GM06990 (cell line): Measurements from ENCODE around the gene BICDL1.

Experiments used
- DNase-seq: peaks from one replicate; pipeline ENCODE4 v3.0.0-alpha.2; 2011; ENCODE audit not compliant: insufficient read length; ENCODE audit errors: extremely low read depth
- H3K27me3 ChIP-seq: replicated peaks from 2 replicates; pipeline ENCODE4 v1.6.0; 2011; ENCODE audit warnings: low read length; ENCODE audit not compliant: control insufficient read depth, insufficient read depth
- H3K36me3 ChIP-seq: 2 replicates; pipeline ENCODE4 v1.5.1; 2011; ENCODE audit warnings: low read length; ENCODE audit not compliant: control insufficient read depth, insufficient read depth
- H3K4me3 ChIP-seq: replicated peaks from 2 replicates; pipeline ENCODE4 v1.5.1; 2011; ENCODE audit warnings: low read depth, mild to moderate bottlenecking, control low read depth, low read length
- TF ChIP-seq, protein P1 (sequence below): IDR thresholded peaks from 2 replicates; pipeline ENCODE4 v1.5.1; 2011; ENCODE audit warnings: low read length, control low read depth, mild to moderate bottlenecking, inconsistent platforms; ENCODE audit not compliant: insufficient read depth, poor library complexity, severe bottlenecking

The BICDL1 gene

DNA sequence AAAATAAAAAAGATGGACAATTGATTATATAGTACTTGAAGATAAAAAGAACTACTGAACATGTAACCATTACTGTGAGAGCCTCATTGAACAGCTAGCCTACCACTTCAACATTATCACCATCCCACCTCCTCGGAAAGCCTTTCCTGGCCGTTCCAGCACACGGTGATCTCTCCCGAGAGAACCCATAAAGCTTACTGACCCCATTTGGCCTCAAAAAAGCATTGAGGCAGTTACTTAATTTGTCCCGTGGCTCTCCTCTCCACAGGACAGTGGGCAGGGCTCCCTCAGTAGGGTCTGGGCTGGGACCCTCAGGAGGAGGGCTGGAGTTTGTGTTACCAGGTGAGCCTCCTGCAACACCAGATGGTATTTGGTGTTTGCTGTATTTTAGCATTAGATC lies 71.7 kb downstream of the BICDL1 start:
- H3K36me3 ChIP-seq: no peaks in the 10 kb centered on the region
- TF ChIP-seq, protein P1, sequence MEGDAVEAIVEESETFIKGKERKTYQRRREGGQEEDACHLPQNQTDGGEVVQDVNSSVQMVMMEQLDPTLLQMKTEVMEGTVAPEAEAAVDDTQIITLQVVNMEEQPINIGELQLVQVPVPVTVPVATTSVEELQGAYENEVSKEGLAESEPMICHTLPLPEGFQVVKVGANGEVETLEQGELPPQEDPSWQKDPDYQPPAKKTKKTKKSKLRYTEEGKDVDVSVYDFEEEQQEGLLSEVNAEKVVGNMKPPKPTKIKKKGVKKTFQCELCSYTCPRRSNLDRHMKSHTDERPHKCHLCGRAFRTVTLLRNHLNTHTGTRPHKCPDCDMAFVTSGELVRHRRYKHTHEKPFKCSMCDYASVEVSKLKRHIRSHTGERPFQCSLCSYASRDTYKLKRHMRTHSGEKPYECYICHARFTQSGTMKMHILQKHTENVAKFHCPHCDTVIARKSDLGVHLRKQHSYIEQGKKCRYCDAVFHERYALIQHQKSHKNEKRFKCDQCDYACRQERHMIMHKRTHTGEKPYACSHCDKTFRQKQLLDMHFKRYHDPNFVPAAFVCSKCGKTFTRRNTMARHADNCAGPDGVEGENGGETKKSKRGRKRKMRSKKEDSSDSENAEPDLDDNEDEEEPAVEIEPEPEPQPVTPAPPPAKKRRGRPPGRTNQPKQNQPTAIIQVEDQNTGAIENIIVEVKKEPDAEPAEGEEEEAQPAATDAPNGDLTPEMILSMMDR: no peak
- H3K27me3 ChIP-seq: no peaks in the 10 kb centered on the region
- no peak for DNase-seq
- H3K4me3 ChIP-seq: no peak overlapping the region

DNA sequence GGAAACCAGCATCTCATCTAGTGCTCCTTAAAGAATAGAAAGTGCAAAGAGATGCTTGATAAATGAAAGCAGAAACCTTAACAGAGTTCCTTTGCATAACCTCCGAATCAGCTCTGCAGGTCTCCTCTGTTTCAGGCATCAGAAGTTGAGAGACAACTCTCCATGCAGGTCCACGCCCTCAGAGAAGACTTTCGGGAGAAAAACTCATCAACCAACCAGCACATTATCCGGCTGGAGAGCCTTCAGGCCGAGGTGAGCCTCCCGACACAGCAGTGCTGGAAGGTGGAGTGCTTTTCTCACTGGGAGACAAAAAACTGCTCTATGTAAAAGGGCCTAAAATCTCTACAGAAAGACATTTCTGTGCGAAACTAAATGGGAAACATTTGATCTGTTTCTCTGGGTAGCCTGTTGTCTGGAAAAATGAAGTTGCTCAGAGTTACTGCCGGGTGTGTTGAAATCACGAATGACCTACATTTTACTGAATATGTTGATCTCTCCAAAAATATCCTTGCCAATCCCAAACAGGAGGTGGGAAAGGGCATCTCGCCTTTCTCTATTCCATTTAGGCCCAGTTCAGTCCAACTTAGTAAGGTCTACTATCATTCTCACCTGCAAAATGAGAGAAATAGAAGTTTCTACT lies 72.7 kb downstream of the BICDL1 start:
- Histone ChIP-seq H3K4me3 (no peak overlapping the region), H3K36me3 (no peaks in the 10 kb centered on the region), H3K27me3 (no peaks in the 10 kb centered on the region)
- DNase-seq: no peak
- TF ChIP-seq, protein P1: no peak

DNA sequence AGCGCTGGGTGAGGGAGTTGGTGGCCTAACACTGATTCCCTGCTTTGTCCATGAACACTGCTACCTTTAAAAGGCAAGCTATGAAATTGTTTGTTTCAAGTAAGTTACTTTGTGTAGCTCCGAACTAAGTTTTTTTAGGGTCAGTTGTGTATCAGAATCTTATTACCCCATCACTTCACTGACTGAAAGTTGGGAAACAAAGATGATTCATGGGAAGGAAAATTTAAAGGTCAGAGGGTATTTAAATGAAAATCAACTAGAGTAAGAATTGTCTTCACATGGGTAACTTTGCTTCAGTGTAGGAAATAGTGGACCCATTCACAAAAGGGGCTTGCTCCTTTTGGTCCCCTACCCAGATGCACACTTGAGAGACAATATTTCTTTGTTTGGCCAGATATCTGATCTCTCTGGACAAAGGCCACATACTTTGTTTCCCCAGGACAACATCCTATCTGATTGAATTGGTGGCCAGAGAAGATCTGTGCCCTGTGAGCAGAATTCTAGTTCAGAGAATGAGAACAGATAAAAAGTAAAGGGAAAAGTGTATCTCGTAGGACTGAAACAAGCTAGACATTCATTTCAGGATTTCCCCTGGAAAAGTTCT lies 74.0 kb downstream of the BICDL1 start:
- H3K27me3 ChIP-seq: no peaks in the 10 kb centered on the region
- TF ChIP-seq, protein P1: no peak
- DNase-seq: no peak
- H3K4me3 ChIP-seq: no peak overlapping the region
- no peaks in the 10 kb centered on the region for H3K36me3 ChIP-seq

DNA sequence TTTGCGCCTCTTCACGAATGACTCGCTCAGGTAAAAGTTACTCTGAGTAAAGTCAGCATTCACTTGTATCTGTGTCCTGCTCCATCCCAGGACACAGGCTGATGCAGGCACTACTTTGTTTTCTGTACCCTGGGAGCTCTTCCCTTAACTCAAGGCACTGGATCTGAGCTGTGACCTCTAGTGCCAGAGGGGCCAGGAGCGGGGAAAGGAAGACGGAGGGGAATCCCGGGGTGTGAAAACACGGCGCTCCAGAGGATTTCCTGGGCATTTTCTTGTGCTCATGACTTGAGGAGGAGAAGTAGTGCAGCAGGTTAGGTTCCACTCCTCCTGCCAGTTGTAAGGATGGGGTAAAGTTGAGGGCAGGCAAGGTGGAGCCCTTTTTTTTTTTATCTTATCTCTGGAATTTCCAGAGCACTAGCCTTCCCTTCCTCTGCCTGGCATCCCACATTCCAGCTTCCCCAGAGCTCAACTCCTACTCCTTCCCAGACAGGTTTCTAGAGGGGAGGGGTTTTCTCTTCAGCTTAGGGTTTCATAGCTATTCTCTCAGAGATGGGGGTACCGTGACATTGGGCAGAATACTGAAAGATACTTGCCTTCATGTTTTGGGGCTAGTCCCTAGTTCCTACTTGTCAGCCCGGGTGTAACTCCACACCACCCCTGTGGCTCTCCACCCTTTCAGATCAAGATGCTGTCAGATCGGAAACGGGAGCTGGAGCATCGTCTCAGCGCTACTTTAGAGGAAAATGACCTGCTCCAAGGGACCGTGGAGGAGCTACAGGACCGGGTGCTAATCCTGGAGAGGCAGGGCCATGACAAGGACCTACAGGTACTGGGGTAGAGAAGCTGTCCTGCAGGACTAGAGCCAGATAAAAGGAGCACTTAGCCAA lies 75.3 kb downstream of the BICDL1 start:
- Histone ChIP-seq H3K36me3 (no peaks in the 10 kb centered on the region), H3K27me3 (no peaks in the 10 kb centered on the region), H3K4me3 (no peak overlapping the region)
- TF ChIP-seq, protein P1: no peak
- no peak for DNase-seq

DNA sequence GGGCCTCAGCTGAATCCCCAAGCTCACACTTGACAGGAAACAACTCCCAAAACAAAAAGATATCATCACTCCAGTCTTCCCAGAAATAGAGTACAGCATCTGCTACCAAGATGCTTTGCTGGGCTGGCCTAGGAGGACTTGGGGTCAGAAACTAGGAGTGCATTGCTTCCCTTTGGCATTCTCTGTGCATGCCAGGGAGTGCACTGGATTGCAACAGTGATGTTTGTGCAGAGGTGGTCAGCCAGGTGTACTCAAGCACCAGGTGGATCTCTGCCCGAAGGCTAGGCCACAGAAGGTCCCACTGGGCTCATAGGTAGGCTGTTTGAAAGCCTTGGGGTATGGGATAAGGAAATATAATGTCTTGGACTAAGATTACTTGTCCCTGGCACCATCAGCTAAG lies 76.4 kb downstream of the BICDL1 start:
- no peak overlapping the region for H3K4me3 ChIP-seq
- TF ChIP-seq, protein P1: no peak
- H3K27me3 ChIP-seq: no peaks in the 10 kb centered on the region
- no peak for DNase-seq
- H3K36me3 ChIP-seq: no peaks in the 10 kb centered on the region
